Neural progenitor cell (in vitro differentiated cells): ENCODE data around the gene SAMD4A.

Experiments used
- EZH2phosphoT487 ChIP-seq: fragments of 200-600 bp; sonication (generic); IDR thresholded peaks from 2 replicates; pipeline ENCODE4 v1.6.1; 2017; ENCODE audit warnings: antibody characterized with exemption
- TF ChIP-seq, protein P1 (sequence below): fragments of 200-600 bp; sonication (generic); IDR thresholded peaks from 2 replicates; pipeline ENCODE4 v1.5.1; 2017; ENCODE audit warnings: antibody characterized with exemption, mild to moderate bottlenecking

DNA sequence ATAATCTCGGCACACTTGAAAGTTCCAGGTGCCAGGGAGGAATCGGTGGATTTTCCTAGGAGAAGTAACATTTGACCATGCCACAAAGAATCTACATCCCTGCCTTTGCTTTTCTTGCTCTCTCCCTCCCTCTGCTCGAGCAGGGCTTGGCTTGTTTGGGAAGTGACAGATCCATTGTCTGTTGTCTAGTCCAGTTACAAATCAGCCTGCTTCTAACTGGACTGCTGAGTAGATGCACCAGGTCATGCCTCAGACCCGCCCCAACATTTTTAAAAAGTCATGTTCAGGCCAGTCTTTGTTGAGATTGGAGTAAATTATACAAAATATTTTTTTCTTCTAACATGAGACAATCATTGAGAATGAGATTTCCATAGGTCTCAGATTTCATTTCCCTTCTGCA is 182.3 kb downstream of the SAMD4A start:
- TF ChIP-seq, protein P1, sequence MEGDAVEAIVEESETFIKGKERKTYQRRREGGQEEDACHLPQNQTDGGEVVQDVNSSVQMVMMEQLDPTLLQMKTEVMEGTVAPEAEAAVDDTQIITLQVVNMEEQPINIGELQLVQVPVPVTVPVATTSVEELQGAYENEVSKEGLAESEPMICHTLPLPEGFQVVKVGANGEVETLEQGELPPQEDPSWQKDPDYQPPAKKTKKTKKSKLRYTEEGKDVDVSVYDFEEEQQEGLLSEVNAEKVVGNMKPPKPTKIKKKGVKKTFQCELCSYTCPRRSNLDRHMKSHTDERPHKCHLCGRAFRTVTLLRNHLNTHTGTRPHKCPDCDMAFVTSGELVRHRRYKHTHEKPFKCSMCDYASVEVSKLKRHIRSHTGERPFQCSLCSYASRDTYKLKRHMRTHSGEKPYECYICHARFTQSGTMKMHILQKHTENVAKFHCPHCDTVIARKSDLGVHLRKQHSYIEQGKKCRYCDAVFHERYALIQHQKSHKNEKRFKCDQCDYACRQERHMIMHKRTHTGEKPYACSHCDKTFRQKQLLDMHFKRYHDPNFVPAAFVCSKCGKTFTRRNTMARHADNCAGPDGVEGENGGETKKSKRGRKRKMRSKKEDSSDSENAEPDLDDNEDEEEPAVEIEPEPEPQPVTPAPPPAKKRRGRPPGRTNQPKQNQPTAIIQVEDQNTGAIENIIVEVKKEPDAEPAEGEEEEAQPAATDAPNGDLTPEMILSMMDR = no peak
- no peak for TF ChIP-seq EZH2phosphoT487
